NCI-H446 (cell line): ENCODE results near the gene ZNRF2.
"Not testable (repeated sequence)": the region's sequence is repeated elsewhere in the genome, so short reads cannot be mapped to it uniquely, and the experiment has no call there.

Experiments used
- DNase-seq, 2 experiments: peaks; one replicate each; lab custom pipeline; 2025; lab: John Stamatoyannopoulos, UW

The ZNRF2 gene

DNA sequence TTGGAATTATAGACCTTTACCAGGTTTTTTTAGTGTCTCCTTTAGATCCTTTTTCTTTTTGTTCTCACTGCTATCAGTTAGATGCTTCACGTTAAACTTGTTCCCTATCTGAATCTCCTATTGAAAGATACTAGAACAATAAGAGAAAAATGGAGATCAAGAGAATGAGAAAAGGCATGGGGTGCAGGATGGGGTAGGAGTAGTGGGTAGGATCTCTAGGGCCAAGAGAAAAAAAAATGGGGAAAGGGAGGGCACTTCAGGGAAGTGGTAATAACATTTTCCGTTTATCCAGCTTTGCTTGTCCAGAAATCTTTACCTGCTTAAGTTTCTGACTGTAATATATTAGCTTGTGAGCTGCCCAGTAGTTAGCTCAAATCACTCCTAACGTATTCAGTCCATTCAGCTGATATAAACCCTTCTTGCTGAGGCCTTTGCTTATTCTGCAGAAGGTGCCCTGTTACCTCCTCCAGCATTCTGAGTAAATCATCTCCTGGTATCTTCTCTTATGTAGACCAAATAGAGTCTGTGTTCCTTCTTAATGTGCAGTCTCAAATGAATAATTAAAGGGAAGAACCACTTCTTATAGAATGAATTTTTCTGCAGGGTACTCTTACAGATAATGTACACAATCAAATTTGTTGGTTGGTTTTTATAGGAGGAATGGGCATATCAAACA lies 69.7 kb downstream of the ZNRF2 start:
- no peak for DNase-seq

DNA sequence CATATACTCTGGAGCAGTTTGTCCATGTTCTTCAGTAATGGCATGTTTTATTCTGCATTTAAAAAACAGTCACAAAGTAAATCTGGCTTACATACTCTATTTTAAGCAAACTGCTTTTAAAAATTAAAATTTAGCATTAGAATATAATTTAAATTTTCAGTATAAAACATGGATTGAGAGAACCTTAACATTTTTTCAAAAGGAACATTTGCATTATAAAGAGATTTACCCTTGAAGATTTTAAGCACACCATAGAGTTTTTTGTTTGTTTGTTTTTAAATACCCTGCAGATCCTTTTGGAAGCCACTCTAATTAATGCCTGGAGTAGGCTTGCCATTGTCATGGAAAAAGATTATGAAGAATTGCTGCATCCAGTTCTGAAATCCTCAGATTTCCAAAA lies 70.4 kb downstream of the ZNRF2 start:
- no peak for DNase-seq

DNA sequence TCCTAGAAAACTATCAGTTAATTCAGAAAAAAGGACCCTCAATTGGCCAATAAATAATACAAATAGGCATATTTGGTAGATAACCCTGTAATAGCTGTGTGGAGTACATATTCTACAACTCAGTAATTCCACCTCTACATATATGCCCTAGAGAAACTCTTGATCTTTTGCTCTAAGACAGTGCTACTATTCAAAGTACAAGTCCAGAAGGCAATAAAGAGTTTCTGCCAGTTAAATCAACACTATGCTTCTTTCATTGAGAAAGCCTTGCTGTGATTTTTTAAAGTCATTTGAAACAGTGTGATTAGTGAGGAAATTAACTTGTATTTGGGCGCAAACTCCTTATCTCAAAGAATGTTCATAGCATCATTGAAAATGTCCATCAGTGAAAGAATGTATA lies 75.6 kb downstream of the ZNRF2 start:
- DNase-seq: no peak

DNA sequence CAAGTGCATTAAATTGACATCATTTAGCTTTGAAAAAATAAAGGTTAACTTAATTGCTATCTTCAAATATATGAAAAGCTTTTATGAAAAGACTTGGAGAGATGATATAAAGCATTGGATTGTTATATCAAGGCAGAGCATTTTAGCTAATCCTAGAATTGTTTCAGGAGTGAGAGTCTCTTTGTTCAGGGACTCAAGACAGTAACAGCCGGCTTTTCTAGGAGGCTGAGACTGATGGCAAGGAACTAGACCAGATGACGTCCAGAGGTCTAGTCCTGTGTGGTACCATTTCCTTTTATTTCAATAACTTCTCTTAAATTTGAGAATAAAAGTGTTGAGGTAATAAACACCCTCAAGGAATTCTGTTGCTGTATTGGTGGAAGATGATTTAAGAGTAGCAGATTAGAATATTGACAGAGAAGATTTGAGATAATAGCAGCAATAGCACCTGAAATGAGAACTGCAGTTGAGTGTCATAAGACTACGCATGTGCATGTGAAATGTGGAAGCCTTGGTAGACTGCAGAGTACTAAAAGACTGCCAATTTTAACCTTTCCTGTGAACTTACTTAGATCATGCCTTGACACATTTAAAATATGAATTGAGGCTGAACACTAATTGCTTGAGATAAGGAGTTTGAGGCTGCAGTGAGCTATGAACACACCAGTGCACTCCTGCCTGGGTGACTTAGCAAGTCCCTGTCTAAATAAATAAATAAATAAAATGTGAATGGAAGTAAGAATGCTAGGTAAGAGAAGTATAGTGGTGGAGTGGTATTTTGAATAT lies 79.6 kb downstream of the ZNRF2 start:
- no peak for DNase-seq

DNA sequence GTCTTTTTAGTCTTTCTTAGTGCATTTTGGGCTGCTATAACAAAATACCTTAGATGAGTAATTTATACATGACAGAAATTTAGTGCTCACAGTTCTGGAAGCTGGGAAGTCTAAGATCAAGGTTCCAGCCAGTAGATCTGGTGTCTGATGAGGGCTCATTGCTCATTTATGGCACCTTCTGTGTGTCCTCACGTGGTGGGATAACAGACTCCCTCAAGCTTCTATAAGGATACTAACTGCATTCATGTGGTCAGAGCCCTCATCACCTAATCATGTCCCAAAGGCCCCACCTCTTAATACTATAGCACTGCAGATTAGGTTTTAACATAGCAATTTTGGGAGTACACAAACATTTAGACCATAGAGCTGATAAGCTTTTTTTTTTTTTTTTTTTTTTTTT lies 80.4 kb downstream of the ZNRF2 start:
- DNase-seq: no peak

DNA sequence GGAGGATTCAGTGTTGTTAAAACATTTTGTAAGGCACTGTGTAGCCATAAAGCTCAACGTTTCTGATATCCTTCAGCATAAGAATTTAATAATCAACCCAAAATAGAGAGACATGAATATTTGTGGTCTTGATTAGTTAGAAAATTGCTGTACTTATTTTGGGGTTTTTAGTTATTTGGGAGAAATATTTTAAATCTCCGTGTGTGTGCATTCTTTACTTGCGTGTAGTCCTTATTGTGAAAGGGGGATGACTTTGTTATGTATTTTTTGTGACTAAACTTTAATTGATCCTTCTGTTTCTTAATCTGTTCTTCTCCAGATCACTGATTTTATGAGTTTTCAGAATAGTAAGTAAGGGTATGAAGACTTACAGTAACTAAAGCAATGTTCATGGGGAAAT lies 81.2 kb downstream of the ZNRF2 start:
- DNase-seq: no peak

DNA sequence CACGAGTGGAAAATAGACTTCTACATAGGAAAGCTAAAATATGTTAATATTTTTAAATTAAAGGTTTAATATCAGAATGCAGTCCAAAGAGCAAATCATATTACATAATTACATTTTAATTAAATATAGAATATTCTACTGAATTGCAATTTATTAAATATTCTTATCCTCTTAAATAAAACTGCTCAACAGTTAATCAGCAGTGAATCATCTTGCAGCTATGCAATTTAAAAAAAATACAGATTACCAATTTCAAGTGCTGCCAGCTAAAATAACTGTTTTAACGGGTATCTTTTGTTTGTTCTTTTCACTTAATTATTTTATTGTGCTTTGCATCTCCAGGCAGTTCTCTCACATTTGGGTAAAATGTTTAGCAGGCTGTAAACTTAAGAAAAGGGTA lies 82.2 kb downstream of the ZNRF2 start:
- DNase-seq: no peak

DNA sequence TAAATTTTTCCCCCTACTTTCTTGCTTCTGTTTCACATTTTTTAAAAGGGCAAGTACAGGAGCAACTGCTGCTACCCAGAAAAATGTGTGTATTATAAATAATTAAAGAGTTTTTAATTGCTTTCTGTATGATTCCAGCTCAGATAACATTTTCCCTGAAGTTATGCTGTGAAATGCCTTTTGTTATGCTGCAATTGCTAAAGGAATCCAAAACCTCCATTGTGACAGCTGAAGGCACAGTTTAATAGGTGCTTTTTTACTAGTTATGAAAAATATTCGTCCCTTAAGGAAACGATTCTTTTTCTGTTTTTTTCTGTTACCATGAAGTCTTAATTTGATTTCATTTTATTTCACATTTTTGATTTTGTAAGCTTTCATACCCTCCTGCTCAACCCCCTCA lies 83.2 kb downstream of the ZNRF2 start:
- no peak for DNase-seq

DNA sequence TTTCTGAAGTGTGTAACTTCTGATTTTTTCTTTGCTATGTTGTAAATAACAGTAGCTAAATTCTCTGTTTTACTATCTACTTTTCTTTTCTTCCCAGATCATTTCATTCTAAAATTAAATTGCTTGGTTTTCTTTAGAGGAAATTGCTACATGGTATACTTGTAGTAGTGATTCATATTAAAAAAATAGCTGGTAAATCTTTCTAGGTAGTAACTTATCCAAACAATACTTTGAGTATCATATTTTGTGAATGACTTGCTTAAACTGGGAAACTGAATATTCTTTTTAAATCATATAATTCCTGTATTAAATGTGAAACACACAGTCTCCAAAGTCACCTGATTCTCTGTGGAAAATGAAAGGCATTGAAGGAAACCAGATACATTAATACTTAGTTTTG lies 85.5 kb downstream of the ZNRF2 start:
- no peak for DNase-seq

DNA sequence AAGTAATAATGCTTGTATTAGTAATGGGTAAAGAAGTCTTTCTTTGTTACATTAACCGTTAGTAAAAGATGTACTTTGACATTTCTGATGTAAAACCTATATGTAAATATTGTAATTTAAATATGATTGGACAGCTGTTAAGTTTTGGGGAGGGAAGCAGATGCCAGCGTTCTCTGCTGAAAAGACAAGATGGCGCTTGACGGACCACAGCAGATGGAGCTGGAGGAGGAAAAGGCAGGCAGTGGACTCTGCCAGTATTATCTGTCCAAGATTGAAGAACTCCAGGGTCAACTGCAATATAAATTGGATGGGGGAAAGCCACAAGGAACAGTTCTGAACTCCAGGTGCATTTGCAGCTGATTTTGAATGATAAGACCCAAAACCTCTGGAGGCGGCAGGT lies 86.9 kb downstream of the ZNRF2 start:
- DNase-seq: no peak

DNA sequence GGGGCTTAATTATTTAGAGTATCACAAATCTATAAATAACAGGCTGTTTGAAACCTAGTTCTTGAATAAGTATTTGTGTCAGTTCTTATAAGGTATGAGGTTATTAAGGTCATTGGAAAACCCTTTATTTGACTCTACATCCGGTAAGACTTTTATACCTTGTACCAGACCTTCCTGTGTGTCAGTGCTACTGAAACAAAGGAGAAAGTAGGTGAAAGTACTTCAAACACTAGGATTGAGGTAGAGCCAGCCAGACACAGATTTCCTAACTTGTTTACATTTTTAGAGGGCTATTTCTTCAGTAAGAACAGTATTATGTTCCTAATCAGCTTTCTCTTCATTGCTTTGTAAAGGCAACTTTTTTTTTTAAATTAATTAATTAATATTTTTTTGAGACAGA lies 93.9 kb downstream of the ZNRF2 start:
- DNase-seq: no peak

DNA sequence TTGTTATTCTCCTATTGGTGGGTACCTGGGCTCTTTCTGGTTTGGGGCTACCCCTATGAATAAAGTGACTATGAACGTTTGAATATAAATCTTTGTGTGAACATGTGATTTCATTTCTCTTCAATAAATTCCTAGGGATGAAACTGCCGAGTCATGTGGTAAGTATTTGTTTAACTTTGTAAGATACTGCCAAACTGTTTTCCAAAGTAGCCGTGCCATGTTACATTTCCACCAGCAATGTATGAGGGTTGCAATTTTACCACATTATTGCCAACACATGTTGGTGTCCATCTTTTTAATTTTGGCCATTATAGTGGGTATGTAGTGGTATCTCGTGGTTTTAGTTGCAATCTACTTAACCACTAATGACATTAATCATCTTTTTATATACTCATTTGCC lies 94.7 kb downstream of the ZNRF2 start:
- no peak for DNase-seq

DNA sequence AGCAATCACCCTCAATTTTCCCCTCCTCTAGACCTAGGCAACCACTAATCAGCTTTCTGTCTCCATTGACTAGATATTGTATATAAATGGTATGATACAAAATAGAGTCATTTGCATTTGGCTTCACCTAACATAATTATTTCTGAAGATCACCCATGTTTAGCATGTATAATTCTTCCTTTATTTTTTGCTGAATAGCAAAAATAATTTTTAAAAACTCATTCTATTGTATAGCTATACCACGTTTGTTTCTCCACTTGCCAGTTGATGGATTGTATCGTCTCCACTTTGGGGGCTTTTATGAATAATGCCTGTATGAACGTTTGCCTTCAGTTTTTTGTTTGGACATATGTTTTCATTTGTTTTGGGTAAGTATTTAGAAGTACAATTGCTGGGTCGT lies 95.3 kb downstream of the ZNRF2 start:
- no peak for DNase-seq

DNA sequence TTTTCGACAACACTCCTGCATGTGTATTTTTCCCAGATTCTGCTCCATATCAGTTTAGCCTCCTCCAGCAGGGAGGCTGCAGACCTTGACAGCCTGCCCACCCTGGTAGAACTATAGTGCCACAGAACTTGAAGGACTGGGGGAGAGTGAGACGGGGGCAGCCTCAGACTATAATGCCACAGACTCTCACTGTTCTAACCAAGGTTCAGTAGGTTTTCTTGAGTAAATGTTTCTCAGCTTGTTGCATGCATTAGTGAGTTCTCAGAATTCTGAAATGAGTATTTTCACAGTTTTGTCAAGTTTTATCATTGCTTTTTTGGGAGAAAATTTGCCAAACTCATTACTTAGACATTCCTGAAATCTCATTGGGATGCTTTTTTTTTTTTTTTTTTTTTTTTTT lies 95.9 kb downstream of the ZNRF2 start:
- DNase-seq: no peak

DNA sequence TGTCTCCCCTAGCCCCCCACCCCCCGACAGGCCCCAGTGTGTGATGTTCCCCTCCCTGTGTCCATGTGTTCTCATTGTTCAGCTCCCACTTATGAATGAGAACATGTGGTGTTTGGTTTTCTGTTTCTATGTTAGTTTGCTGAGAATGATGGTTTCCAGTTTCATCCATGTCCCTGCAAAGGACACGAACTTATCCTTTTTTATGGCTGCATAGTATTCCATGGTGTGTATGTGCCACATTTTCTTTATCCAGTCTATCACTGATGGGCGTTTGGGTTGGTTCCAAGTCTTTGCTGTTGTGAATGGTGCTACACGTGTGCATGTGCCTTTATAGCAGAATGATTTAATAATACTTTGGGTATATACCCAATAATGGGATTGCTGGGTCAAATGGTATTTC lies 96.4 kb downstream of the ZNRF2 start:
- not testable (repeated sequence) for DNase-seq

DNA sequence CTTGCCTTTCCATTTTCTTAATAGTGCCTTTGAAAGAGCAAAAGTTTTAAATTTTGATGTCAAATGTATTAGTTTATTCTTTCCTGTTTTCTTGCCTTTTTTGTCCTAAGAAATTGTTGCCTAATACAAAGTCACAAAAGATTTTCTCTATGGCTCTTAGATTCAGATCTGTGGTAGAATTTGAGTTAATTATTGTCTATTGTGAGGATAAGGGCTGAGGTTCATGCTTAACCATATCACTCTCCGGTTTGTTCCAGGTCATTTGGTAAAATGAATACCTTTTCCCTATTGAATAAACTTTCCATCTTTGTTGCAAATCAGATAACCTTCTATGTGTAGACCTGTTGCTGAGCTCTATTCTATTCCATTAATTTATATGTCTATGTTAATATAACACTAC lies 98.2 kb downstream of the ZNRF2 start:
- no peak for DNase-seq

DNA sequence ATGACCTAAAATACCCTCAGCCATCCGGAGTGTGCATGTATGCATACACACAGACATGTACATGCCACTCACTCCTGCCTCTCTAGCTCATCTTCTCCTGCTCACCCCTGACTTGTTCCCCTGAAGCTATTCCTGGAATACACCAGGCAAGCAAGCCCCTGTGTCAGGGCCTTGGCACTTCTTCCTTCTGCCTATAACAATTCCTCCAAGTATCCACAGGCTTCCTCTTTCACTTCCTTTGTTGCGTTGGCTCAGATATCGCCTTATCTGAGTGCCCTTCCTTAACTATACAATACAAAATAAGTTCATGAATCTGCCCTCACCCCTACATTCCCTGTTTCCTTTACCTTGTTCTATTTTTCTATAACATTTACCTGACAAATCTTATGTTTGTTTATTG lies 105.4 kb downstream of the ZNRF2 start:
- DNase-seq: no peak

DNA sequence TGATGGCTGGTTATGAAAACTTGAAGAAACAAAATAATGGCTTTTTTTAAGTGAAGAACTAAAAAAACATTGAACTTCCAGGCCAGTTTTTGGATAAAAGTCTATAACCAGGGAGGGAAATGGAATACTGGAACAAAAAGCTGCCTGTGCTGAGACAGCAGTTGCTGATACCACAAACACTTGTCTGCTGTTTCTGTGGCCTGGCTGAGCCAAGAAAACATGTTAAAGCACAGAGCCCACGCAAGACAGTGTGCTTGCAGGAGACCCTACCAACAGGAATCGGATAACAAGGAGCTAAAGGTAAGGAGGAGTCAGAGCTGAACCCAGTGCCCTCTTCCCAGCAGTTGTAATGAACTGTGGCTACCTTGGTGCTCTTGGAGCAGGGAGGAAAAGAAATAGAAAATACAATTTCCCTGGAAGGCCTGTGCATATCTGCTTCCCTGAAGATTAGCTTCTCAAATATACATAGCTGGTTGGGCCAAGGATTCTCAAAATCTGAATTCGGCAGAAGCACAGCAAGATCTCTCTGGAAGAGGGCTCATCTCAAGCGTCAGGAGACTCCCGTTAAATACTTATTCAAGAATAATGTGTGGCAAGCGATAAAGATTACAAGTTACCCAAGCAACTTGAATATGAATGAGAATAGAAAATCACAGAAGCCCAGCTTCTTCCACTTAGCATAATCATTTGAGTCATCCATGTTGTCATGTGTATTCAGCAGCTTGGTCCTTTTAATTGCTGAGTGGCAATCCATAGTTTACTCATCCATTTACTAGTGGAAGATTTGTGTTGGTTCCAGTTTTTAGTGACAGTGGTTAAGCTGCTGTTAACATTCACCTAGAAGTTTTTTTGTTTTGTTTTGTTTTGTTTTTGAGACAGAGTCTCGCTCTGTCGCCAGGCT lies 106.6 kb downstream of the ZNRF2 start:
- DNase-seq: no peak

DNA sequence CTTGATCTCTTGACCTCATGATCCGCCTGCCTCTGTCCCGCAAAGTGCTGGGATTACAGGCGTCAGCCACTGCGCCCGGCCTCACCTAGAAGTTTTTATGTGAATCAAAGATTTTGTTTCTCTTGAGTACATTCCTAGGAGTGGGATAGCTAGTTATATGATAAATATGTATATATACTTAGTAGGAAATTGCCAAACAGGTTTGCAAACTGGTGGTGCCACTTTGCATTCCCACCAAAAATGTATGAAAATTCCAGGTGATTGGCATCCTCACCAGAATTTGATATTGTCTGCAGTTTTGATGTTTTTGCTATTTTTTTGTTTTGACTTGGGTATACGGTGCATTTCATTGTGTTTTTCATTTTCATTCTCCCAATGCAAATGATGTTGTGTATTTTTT lies 107.4 kb downstream of the ZNRF2 start:
- DNase-seq: no peak

DNA sequence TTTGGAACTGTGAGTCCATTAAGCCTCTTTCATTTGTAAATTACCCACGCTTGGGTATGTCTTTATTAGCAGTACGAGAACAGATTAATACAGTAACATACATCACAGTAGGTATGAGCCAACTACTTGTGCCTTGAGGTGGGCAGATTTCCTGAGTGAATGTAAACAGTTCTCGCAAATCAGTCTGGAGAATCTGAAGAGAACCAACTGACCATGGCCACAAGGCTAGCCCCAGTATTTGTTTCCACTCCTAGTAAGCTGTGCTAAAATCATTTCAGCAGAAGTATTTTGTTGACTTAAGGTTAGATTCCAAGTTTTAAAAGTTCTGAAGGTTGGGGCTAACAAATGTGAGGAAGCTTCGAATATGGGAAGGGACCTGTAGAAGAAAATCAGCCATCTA lies 111.3 kb downstream of the ZNRF2 start:
- no peak for DNase-seq

DNA sequence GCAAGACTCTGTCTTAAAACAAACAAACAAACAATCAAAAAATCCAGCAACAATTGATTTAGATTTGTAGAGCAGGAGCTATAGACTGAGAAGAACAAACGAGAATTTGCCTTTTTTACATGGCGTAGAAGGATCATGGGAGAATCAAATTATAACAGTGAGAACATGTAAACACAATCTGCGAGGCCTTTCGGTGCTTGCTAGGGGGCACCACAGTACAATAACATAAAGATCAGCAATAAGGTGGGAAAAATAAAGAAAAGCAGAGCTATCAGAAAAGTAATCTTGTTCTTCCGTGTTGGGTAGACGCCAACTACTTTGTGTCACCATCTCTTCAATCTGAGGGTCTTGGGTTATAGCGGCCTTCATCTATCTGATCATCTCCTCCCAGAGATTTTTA lies 112.0 kb downstream of the ZNRF2 start:
- DNase-seq: no peak

DNA sequence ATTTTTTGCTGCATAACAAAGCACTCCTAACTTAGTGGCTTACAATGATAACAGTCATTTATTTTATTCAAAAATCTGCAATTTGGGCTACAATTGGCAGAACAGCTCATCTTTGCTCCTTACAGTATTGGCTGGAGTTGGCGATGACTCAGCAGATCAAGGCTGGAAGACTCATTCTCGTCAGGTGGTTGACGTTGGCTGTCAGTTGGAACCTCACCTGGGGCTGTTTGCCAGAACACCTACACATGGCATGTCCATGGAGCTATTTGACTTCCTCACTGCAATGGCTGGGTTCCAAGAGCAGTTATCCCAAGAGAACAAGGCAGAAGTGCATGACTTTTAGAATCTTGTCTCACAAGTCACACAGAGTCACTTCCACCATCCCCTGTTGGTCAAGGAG lies 119.1 kb downstream of the ZNRF2 start:
- DNase-seq: no peak

DNA sequence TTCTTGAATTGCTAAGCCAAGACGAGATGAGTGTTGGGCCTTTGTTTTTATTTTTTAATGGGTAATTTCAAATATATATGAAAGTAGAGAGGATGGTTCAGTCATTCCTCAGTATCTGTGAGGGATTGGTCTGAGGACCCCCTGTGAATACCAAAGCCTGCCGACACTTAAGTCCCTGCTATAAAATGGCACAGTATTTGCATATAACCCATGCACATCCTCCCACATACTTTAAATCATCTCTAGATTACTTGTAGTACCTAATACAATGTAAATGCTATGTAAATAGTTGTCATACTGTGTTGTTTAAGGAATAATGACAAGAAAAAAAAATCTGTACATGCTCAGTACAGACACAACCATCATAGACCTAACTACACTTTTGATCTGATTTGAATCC lies 120.8 kb downstream of the ZNRF2 start:
- DNase-seq: no peak
